Lower lobe of right lung (tissue), 2 donors: ENCODE results near the gene FST. TPM values are rescaled to one million over a fixed set of nuclear protein-coding genes. Genes with fewer than 3 reads are reported as not detected.

Experiments used
- ATAC-seq, 2 donors: fragments of 200-7000 bp; cut with Tn5 transposase; one replicate each; pipeline ENCODE4 v1.9.1; 2020 to 2022; ENCODE audit warnings: mild to moderate bottlenecking in 2 of 2, moderate library complexity in 2 of 2
- DNase-seq: peaks from one replicate; pipeline ENCODE4 v3.0.0-alpha.2; 2020
- H3K27ac ChIP-seq: fragments of 200-600 bp; one replicate; pipeline ENCODE4 v1.8.0; 2022
- H3K27me3 ChIP-seq: fragments of 200-600 bp; one replicate; pipeline ENCODE4 v1.8.0; 2022; ENCODE audit warnings: low read depth
- H3K36me3 ChIP-seq: fragments of 200-600 bp; one replicate; pipeline ENCODE4 v1.8.0; 2022; ENCODE audit warnings: mild to moderate bottlenecking
- H3K4me1 ChIP-seq: fragments of 200-600 bp; one replicate; pipeline ENCODE4 v1.8.0; 2022
- H3K4me3 ChIP-seq: fragments of 200-600 bp; one replicate; pipeline ENCODE4 v1.8.0; 2022; ENCODE audit warnings: mild to moderate bottlenecking
- H3K9me3 ChIP-seq: fragments of 200-600 bp; one replicate; pipeline ENCODE4 v1.8.0; 2022
- intact Hi-C: fragments of 100-400 bp; cut with DNase I; formaldehyde crosslinking; loops from one replicate; pipeline ENCODE4 v1.11.0; 2022
- total RNA-seq: library from RNA; stranded (reverse); fragmentation: NEBNext Ultra II Directional; extraction: Animal tissue kit (Norgen Biotek cat#: 25700); gene quantifications from one replicate; pipeline ENCODE4 v1.2.1, GENCODE V29; 2021
- TF ChIP-seq, protein P1 (sequence below): fragments of 200-600 bp; IDR thresholded peaks from one replicate; pipeline ENCODE4 v1.8.0; 2022; ENCODE audit warnings: antibody characterized with exemption, mild to moderate bottlenecking
- donor health status: DM: no; HTN: yes; CAD: no; lungs with severe emphysema.

The FST gene
- total RNA-seq, 1 donor from 2014 or later, result 2.1 TPM

DNA sequence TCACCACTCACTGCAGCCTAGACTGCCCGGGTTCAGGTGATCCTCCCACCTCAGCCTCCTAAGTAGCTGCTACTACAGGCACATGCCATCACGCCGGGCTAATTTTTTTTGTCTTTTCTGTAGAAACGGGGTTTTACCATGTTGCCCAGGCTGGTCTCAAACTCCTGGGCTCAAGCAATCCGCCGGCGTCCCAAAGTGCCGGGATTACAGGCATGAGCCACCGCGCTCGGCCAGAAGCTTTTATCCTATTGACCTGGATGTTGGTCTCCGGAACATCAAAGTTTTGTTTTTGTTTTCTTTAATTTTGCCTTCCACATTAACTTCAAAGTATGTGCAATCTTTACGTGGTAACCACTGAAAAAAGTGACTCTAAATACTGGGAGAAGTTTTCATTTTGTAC, 42.4 kb upstream of the FST start:
- intact Hi-C loops, result no loop called here
- Histone ChIP-seq H3K27ac (no peak overlapping the region), H3K36me3 (no peaks in the 10 kb centered on the region), H3K4me3 (no peak overlapping the region), H3K27me3 (no peaks in the 10 kb centered on the region), H3K4me1 (no peaks in the 10 kb centered on the region), H3K9me3 (no peaks in the 10 kb centered on the region)
- TF ChIP-seq, protein P1, sequence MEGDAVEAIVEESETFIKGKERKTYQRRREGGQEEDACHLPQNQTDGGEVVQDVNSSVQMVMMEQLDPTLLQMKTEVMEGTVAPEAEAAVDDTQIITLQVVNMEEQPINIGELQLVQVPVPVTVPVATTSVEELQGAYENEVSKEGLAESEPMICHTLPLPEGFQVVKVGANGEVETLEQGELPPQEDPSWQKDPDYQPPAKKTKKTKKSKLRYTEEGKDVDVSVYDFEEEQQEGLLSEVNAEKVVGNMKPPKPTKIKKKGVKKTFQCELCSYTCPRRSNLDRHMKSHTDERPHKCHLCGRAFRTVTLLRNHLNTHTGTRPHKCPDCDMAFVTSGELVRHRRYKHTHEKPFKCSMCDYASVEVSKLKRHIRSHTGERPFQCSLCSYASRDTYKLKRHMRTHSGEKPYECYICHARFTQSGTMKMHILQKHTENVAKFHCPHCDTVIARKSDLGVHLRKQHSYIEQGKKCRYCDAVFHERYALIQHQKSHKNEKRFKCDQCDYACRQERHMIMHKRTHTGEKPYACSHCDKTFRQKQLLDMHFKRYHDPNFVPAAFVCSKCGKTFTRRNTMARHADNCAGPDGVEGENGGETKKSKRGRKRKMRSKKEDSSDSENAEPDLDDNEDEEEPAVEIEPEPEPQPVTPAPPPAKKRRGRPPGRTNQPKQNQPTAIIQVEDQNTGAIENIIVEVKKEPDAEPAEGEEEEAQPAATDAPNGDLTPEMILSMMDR, result no peak
- ATAC-seq, result no peak
- no peak for DNase-seq

DNA sequence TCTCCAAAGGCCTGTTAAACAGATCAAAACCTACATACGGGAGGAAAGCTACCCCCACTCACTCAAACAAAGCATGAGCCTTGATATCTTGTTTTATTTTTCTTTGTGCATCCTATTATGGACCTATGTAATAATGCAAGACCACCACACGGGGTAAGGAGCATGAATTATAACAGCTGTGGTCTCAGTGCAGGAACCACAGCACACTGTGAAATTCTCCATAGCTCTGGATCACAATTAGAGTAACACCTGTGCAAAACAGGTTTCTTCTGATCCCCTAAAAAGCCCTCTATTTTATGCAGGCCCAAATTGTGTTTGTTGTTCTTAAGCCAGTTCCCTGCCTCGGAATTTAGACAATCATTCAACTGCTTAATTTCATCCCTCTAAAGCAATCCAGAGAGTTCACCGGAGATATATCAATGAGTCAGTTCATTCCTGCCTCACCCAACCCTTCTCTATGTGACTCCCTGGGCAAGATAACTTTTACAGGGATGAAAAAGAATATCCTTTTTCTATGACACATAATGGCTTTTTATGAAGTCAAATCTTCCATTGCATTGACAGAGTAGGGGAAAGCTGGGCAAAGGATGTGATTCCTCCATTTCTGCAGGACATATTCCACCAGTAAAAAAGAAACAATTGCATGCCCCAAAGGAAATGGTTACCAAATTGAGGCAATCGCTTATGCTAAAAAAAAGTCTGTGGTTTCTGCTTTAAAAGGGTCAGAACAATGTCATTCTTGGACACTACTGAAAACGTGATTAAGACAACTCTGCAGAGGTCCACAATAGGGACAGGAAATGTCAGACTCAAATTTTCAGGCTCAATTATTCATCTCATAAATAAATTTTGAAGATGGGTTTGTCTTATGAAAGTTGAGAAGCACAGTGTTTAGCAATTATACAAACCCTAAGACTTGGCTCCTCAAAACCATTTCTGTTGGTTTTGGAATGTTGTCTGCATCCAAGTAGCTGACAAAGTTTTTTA, 41.6 kb upstream of the FST start:
- intact Hi-C loops, result no loop called here
- no peaks in the 10 kb centered on the region for H3K36me3 ChIP-seq
- H3K27me3 ChIP-seq, result no peaks in the 10 kb centered on the region
- no peaks in the 10 kb centered on the region for H3K9me3 ChIP-seq
- no peak overlapping the region for H3K27ac ChIP-seq
- no peaks in the 10 kb centered on the region for H3K4me1 ChIP-seq
- H3K4me3 ChIP-seq, result no peak overlapping the region
- DNase-seq (no peak), ATAC-seq (no peak)
- TF ChIP-seq, protein P1, result no peak

DNA sequence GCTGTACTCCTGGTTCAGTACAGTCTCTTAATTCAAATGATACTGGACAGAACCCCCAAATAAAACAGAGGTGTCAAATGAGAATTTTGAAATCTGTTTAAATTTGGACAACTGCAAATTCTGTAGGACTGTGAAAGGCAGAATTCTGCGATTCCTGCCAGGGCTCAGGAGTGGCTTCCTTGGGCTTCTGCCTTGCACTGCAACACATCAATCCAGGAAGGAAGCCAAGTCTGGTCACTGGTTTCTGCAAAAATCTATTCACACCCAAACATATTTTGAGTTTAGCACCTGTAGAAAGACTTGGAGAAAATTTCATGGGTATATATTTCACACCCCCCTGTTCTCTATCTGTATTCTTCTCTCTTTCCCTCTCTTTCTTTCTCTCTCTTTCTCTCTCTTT, 37.5 kb upstream of the FST start:
- no peak overlapping the region for H3K27ac ChIP-seq
- no peak for DNase-seq
- H3K27me3 ChIP-seq, result no peaks in the 10 kb centered on the region
- no peak overlapping the region for H3K4me3 ChIP-seq
- no peaks in the 10 kb centered on the region for H3K9me3 ChIP-seq
- ATAC-seq, result no peak
- TF ChIP-seq, protein P1, result no peak
- intact Hi-C loops, result no loop called here
- no peaks in the 10 kb centered on the region for H3K4me1 ChIP-seq
- no peaks in the 10 kb centered on the region for H3K36me3 ChIP-seq

DNA sequence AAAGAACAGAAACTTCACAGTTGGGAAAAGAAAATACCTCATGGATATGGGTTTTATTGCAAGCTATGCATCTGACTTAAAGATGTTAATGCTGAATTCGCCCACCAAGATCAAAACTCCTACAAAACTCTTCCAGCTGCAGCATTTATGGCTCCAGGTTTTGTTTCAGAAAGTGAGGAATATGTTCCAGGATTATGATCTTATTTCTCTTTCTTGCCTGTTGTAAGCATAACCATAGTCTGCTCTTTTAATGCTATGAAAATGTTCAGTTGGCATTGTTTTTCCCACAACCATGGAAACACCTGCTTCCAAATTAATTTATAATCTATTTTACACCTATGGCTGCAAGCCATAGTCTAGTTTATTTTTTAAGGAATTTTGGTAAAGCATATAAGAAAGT, 34.9 kb upstream of the FST start:
- no peak for DNase-seq
- intact Hi-C loops, result no loop called here
- Histone ChIP-seq H3K9me3 (no peaks in the 10 kb centered on the region), H3K4me3 (no peak overlapping the region), H3K27ac (no peak overlapping the region), H3K4me1 (no peaks in the 10 kb centered on the region), H3K36me3 (no peaks in the 10 kb centered on the region), H3K27me3 (no peaks in the 10 kb centered on the region)
- TF ChIP-seq, protein P1, result no peak
- ATAC-seq, result no peak

DNA sequence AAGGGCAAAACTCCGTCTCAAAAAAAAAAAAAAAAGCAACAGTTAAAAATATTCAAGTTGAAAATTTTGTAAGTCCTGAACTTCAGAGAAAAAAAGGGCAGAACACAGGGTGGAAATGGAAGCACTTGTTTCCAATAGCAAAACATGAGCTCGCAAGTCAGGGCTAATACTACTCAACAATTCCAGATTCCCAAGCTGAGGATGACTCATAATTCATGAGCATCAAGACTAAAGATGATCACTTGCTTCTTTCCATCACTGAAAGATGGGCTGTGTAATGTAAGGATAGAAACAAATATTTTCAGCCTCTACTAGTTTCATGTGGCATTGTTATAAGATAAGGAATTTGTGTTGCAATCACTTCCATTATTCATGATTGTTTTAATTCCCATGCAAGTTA, 33.5 kb upstream of the FST start:
- no peaks in the 10 kb centered on the region for H3K27me3 ChIP-seq
- TF ChIP-seq, protein P1, result no peak
- H3K4me3 ChIP-seq, result no peak overlapping the region
- DNase-seq (no peak), ATAC-seq (no peak)
- intact Hi-C loops, result no loop called here
- H3K4me1 ChIP-seq, result no peaks in the 10 kb centered on the region
- no peaks in the 10 kb centered on the region for H3K36me3 ChIP-seq
- H3K27ac ChIP-seq, result no peak overlapping the region
- no peaks in the 10 kb centered on the region for H3K9me3 ChIP-seq
